Left lung (tissue), 10 donors: ENCODE data around the gene CD226. TPM values are rescaled to one million over a fixed set of nuclear protein-coding genes. Genes with fewer than 3 reads are reported as not detected.

Experiments
- ATAC-seq: fragments of 200-7000 bp; cut with Tn5 transposase; one replicate; pipeline ENCODE4 v1.9.1; 2020; ENCODE audit warnings: moderate library complexity
- DNase-seq, 4 donors: peaks; one replicate each; pipeline ENCODE4 v3.0.0-alpha.2; 2013 to 2020
- H3K27ac ChIP-seq, 2 donors: fragments of 200-600 bp; sonication (generic) in 1 of 2; one replicate each; pipeline versions ENCODE4 v1.5.0 to v1.8.0; 2020 to 2021
- H3K27me3 ChIP-seq, 2 donors: fragments of 200-600 bp; sonication (generic) in 1 of 2; one replicate each; pipeline versions ENCODE4 v1.5.0 to v1.8.0; 2020 to 2021
- H3K36me3 ChIP-seq, 2 donors: fragments of 200-600 bp; sonication (generic) in 1 of 2; one replicate each; pipeline versions ENCODE4 v1.5.0 to v1.8.0; 2020 to 2021
- H3K4me1 ChIP-seq, 2 donors: fragments of 200-600 bp; one replicate each; pipeline ENCODE4 v1.8.0; 2021
- H3K4me3 ChIP-seq, 2 donors: fragments of 200-600 bp; sonication (generic) in 1 of 2; one replicate each; pipeline versions ENCODE4 v1.5.0 to v1.8.0; 2020 to 2021; ENCODE audit warnings: mild to moderate bottlenecking in 1 of 2
- H3K9me3 ChIP-seq, 2 donors: fragments of 200-600 bp; sonication (generic) in 1 of 2; one replicate each; pipeline versions ENCODE4 v1.5.0 to v1.8.0; 2020 to 2021
- CTCF ChIP-seq, 2 donors: fragments of 200-600 bp; sonication (generic) in 1 of 2; IDR thresholded peaks; one replicate each; pipeline versions ENCODE4 v1.5.0 to v1.8.0; 2021; ENCODE audit warnings: antibody characterized with exemption in 2 of 2
- intact Hi-C, 2 donors: fragments of 100-400 bp; cut with DNase I; formaldehyde crosslinking; loops; one replicate each; pipeline versions ENCODE4 v1.11.2 to v1.14.2; 2022
- polyA plus RNA-seq, 6 donors: library from polyadenylated mRNA; unstranded; fragments of 120-200 nt; gene quantifications; one replicate each; pipeline ENCODE4 v1.2.1, GENCODE V29; 2013; ENCODE audit not compliant: insufficient read length in 6 of 6
- total RNA-seq, 2 donors: library from RNA; stranded (reverse); fragmentation: NEBNext Ultra II Directional; extraction: Animal tissue kit (Norgen Biotek cat#: 25700); gene quantifications; one replicate each; pipeline ENCODE4 v1.2.1, GENCODE V29; 2021
- donor health status: DM: no; HTN: yes; CAD: no.
- donor health status: DM: no; HTN: no; CAD: no.

CD226 gene
- total and polyA plus RNA-seq, 8 donors, result 2.2 to 5.6 (median 2.9) TPM

- intact Hi-C loops, result no loop called here
- DNase-seq, result peak in 2 of 4 donors; percentile 54 to 59
These were observed 130.2 kb downstream of the CD226 start for GRCh38 chr18:69817335-69817940.

GRCh38 chr18:69814861-69815385 lies 132.8 kb downstream of the CD226 start:
- ATAC-seq, result no peak
- no peak for DNase-seq

More at GRCh38 chr18:69817335-69817940, 130.2 kb downstream of the CD226 start:
- no peaks in the 10 kb centered on the region for H3K4me1 ChIP-seq
- H3K27me3 ChIP-seq, result no peaks in the 10 kb centered on the region
- H3K27ac ChIP-seq, result no peak overlapping the region
- no peak for ATAC-seq
- TF ChIP-seq CTCF (IDR thresholded peaks at IDR 0.05), result no peak
- H3K36me3 ChIP-seq, result no peaks in the 10 kb centered on the region
- H3K4me3 ChIP-seq, result no peak overlapping the region
- peaks cover 0 to 2% of the 10 kb centered on the region in 2 donors for H3K9me3 ChIP-seq

GRCh38 chr18:69813559-69813958 lies 134.1 kb downstream of the CD226 start:
- no peak for ATAC-seq

More at GRCh38 chr18:69814861-69815385, 132.8 kb downstream of the CD226 start:
- Histone ChIP-seq H3K4me1 (no peaks in the 10 kb centered on the region), H3K4me3 (no peak overlapping the region), H3K36me3 (no peaks in the 10 kb centered on the region), H3K9me3 (no peaks in the 10 kb centered on the region), H3K27me3 (no peaks in the 10 kb centered on the region), H3K27ac (no peak overlapping the region)
- TF ChIP-seq CTCF (IDR thresholded peaks at IDR 0.05), result no peak
- intact Hi-C loops, result no loop called here

GRCh38 chr18:69808399-69808798 lies 139.3 kb downstream of the CD226 start:
- H3K27ac ChIP-seq, result no peak overlapping the region
- intact Hi-C loops, result no loop called here
- no peaks in the 10 kb centered on the region for H3K9me3 ChIP-seq
- H3K36me3 ChIP-seq, result no peaks in the 10 kb centered on the region
- no peak for TF ChIP-seq CTCF (IDR thresholded peaks at IDR 0.05)
- no peaks in the 10 kb centered on the region for H3K4me1 ChIP-seq
- no peak for ATAC-seq
- H3K27me3 ChIP-seq, result no peaks in the 10 kb centered on the region
- DNase-seq, result no peak
- no peak overlapping the region for H3K4me3 ChIP-seq

More at GRCh38 chr18:69813559-69813958, 134.1 kb downstream of the CD226 start:
- Histone ChIP-seq H3K9me3 (no peaks in the 10 kb centered on the region), H3K36me3 (no peaks in the 10 kb centered on the region), H3K27ac (no peak overlapping the region), H3K27me3 (no peaks in the 10 kb centered on the region), H3K4me1 (no peaks in the 10 kb centered on the region), H3K4me3 (no peak overlapping the region)
- no peak for DNase-seq
- intact Hi-C loops, result no loop called here
- no peak for TF ChIP-seq CTCF (IDR thresholded peaks at IDR 0.05)

- no peaks in the 10 kb centered on the region for H3K4me1 ChIP-seq
- DNase-seq (no peak), ATAC-seq (no peak)
- H3K36me3 ChIP-seq, result no peaks in the 10 kb centered on the region
- TF ChIP-seq CTCF (IDR thresholded peaks at IDR 0.05), result no peak
- H3K9me3 ChIP-seq, result no peaks in the 10 kb centered on the region
- intact Hi-C loops, result no loop called here
- no peak overlapping the region for H3K4me3 ChIP-seq
- no peaks in the 10 kb centered on the region for H3K27me3 ChIP-seq
- no peak overlapping the region for H3K27ac ChIP-seq
These were observed 142.7 kb downstream of the CD226 start for GRCh38 chr18:69804776-69805501.
